Effector CD8-positive, alpha-beta T cell (primary cell): ENCODE data around the gene ENGASE.
"Not testable (repeated sequence)": the region's sequence is repeated elsewhere in the genome, so short reads cannot be mapped to it uniquely, and the experiment has no call there.

Source experiments
- DNase-seq: peaks from one replicate; lab custom pipeline; 2025; lab: John Stamatoyannopoulos, UW

The ENGASE gene

GRCh38 chr17:79053251-79053925, 21.2 kb upstream of the ENGASE start:
- DNase-seq, result no peak

DNA sequence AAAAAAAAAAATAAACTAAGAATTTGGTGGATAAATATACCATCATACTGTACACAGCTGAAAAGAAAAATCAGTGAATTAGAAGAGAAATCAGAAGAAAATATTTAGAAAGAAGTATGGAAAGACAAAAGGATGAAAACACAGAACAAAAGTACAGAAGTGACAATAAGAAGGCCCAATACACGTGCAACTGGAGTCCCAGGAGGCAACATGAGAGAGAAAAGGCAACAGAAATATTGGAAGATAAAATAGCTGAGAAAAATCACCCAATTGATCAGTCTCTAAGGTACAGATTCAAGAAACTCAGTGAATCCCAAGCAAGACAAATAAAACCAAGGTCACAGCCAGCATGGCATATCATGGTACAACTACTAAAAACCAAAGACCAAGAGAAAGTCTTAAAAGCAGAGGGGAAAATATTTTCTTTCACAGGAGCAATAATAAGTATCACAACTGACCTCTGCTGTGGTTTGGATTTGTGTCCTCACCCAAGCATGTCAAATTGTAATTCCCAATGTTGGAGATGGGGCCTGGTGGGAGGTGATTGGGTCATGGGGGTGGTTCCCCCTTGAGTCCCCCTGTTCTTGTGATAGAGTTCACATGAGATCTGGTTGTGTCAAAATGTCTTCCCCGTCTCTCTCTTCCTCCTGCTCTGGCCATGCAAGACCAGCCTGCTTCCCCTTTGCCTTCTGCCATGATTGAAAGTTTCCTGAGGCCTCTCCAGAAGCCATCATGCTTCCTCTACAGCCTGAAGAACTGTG, 20.2 kb upstream of the ENGASE start:
- no peak for DNase-seq

DNA sequence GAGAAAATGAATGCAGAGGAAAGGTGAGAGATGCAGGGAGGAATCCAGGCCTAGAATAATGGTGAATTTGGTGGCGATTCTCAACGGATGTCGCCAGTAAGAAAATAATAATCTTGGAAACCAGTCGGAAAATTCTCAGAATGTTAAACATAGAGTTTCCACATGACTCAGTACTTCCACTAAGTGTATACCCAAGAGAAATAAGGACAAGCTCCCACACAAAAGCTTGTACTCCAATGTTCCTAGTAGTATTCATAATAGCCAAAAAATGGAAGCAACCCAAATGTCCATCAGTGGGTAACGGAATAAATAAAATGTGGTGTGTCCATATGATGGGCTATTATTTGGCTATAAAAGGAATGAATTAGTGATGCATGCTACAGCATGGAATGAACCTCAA, 19.4 kb upstream of the ENGASE start:
- no peak for DNase-seq

DNA sequence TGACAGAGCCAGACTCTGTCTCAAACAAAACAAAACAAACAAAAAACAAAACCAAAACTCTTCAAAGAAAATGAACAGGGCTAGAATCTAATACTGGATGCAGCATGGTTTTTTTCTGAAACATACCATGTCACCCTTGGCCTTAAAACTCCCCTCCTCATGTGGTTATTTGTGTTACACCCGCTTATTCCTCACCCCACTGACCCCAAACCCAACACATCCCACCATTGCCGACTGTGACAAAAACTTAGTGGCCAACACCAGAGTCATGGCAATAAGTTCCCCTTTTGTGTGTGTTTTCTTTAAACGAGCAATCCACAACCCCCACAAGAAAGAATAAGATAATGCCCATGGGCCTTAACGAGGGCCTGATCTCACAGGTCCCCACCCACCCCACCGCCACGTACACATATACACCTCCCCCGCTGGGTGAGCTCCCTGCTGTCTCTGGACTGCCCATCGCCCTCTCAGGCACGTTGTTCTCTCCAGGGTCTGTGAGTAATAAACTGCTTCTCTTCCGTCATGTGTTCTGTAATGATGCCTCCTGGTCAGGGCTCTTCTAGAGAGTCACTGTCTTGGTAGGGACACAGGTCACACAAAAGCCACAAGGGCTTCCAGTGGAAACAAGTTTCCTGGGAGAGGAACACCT, 16.8 kb upstream of the ENGASE start:
- no peak for DNase-seq

DNA sequence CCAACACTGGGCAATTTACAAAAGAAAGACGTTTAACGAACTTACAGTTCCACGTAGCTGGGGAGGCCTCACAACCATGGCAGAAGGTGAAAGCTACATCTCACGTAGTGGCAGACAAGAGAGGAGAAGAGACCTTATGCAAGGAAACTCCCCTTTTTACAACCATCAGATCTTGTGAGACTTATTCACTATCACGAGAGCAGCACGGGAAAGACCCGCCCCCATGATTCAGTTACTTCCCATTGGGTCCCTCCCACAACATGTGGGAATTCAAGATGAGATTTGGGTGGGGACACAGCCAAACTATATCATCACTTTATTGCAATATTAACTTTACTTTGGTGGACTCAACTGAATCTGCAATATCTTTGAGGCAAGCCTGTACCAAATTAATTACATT, 11.9 kb upstream of the ENGASE start:
- no peak for DNase-seq

DNA sequence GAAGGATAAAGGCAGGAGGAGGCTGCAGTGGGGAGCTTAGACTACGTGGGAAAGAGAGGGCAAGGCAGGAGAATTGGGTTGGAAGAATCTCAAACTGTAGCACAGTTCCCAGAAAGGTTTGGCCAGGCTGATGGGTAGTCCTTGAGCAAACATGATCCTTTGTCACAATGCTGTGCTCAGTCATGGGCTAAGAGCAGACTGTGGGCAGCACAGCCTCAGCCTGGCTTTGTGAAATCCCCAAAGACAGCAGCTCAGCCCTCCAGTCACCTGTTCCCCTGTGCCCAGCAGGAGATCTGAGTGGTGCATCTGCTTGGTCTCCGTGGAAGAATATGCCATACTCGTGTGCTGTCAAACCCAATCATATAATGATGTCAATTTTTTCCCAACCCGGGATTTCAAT, 10.6 kb upstream of the ENGASE start:
- no peak for DNase-seq

- peak; percentile 50 for DNase-seq
These were observed 9.4 kb upstream of the ENGASE start for GRCh38 chr17:79065105-79065670.

GRCh38 chr17:79066963-79067362, 7.7 kb upstream of the ENGASE start:
- DNase-seq, result no peak

- no peak for DNase-seq
These were observed 4.3 kb upstream of the ENGASE start for GRCh38 chr17:79070266-79070880.

GRCh38 chr17:79071161-79071740, 3.4 kb upstream of the ENGASE start:
- no peak for DNase-seq

DNA sequence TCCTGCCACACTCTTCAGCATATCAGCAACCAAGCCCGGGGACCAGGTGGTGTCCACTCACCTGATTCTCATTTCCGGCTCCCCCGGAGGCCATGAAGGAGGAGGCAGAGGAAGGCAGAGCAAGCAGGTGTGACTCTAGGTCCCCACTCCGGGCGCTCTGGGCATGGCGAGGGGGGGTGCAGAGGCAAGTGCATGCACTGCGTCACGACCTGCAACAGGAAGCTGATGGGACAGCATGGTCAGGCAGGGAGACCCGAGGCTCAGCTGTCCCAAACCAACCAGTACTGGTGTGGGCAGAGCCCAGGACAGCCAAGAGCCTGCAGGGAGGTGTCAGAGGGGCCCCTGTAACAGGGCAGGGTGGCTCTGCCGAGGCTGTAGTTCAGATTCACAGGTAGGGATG, 2.1 kb upstream of the ENGASE start:
- no peak for DNase-seq

DNA sequence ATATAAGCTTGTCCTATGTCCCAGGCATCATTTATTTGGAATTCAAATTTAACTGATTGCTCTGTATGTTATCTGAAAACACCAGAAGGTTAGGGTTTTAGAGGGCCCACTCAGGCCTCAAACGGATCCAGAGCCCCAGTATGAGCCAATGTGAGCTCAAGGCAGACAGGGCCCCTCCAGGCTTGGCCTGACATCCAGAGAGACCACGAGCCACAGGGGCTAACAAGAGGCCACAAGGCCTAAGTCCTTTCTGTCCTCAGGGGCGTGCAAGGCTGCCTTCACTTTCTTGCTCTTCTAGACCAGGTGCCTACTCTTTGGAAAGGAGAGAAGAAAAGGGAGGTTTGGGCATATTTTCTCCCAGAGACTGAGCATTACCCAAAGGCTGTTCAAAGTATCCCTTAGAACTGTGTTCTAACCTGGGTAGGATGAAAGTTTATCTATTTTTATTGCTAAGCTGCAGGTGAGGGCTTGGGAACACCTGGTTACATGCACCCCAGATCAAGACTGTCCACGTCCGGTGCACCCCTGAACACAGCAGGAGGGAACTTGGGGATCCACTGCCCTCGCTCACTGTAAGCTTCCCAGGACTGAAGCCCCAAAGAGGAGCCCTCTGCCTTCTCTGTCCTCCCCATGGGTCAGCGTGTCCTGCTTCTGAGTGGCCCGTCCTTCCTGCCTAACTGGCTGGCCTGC, 1.5 kb upstream of the ENGASE start:
- no peak for DNase-seq

DNA sequence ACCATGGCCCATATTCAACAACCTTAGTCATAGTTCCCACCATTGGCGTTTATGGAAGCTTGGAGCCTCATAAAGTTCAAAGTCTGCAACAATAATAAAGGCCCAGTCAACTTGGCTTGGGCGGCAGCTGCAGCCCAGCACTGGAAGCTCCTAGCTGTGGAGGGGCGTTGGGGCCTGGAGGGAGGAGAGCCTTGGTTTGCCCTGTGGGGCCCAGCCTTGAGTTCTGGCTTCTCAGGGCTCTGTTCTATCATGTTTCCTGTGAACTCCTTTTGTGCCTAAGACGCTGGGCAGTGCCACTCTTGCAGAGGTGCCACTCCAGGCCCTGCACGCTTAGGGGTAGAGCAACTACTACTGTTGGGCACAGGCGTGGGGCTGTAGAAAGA, 927 bp upstream of the ENGASE start:
- no peak for DNase-seq

- DNase-seq, result not testable (repeated sequence)
These were observed 439 bp upstream of the ENGASE start for GRCh38 chr17:79074121-79074648.

- DNase-seq, result peak; percentile 15
These were observed 774 bp downstream of the ENGASE start for GRCh38 chr17:79075446-79075750.

GRCh38 chr17:79075861-79076406, 1.3 kb downstream of the ENGASE start:
- DNase-seq, result no peak

DNA sequence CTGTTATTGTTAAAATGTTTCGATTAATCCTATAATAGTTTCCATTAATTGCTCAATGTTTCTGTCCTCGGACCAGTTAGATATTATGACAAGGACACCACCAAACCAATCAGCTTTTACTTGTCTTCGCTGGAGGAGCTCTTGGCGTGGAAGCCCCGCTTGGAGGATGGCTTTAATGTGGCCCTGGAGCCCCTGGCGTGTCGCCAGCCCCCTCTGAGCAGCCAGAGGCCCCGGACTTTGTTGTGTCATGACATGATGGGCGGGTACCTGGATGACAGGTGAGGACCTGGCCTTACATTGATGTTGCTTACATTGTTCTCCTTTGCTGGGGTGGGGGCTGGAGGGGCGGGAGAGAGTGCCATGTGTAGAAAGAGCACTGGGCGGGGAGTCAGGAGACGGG, 3.0 kb downstream of the ENGASE start:
- DNase-seq, result no peak

GRCh38 chr17:79078476-79079190, 4.0 kb downstream of the ENGASE start:
- DNase-seq, result no peak

GRCh38 chr17:79079421-79080200, 5.0 kb downstream of the ENGASE start:
- DNase-seq, result no peak

- DNase-seq, result no peak
These were observed 5.7 kb downstream of the ENGASE start for GRCh38 chr17:79080349-79080748.
